OCI-LY1 (cell line): ENCODE results near the gene PROSER1.

Experiments used
- H2AFZ ChIP-seq: fragments of 200-600 bp; sonication (generic), shearing (Covaris generic); 2 replicates; pipeline ENCODE4 v1.6.0; 2014; ENCODE audit warnings: antibody characterized with exemption, mild to moderate bottlenecking, low read length
- H3F3A ChIP-seq: fragments of 200-600 bp; sonication (generic), shearing (Covaris generic); 2 replicates; pipeline ENCODE4 v1.6.0; 2014; ENCODE audit warnings: mild to moderate bottlenecking, antibody characterized with exemption, low read length, moderate library complexity; ENCODE audit not compliant: insufficient read depth
- H3K27ac ChIP-seq: fragments of 200-600 bp; sonication (generic); 2 replicates; pipeline ENCODE4 v1.5.1; 2014; ENCODE audit warnings: low read length, mixed run types, mild to moderate bottlenecking, low read depth; ENCODE audit not compliant: poor library complexity, severe bottlenecking
- H3K27me3 ChIP-seq: fragments of 200-600 bp; sonication (generic); 2 replicates; pipeline ENCODE4 v1.6.0; 2014; ENCODE audit warnings: antibody characterized with exemption, mild to moderate bottlenecking, low read length, moderate library complexity; ENCODE audit not compliant: insufficient read depth
- H3K36me3 ChIP-seq: fragments of 200-600 bp; sonication (generic); 2 replicates; pipeline ENCODE4 v1.6.1; 2014; ENCODE audit warnings: mild to moderate bottlenecking, antibody characterized with exemption, low read length, moderate library complexity, mixed read lengths; ENCODE audit not compliant: insufficient read depth
- H3K4me1 ChIP-seq: fragments of 200-600 bp; sonication (generic); 2 replicates; pipeline ENCODE4 v1.5.1; 2014; ENCODE audit warnings: mild to moderate bottlenecking, low read length, moderate library complexity; ENCODE audit not compliant: insufficient read depth, severe bottlenecking
- H3K4me2 ChIP-seq: fragments of 200-600 bp; sonication (generic), shearing (Covaris generic); 2 replicates; pipeline ENCODE4 v1.6.1; 2014; ENCODE audit warnings: low read length
- H3K4me3 ChIP-seq: fragments of 200-600 bp; sonication (generic); 2 replicates; pipeline ENCODE4 v1.5.1; 2014; ENCODE audit warnings: low read length, low read depth, mild to moderate bottlenecking, mixed read lengths; ENCODE audit not compliant: poor library complexity, severe bottlenecking
- H3K79me2 ChIP-seq: fragments of 200-600 bp; shearing (Covaris generic); 2 replicates; pipeline ENCODE4 v1.6.1; 2016; ENCODE audit warnings: mixed run types, low read length, mixed read lengths; ENCODE audit not compliant: insufficient read depth
- H3K9ac ChIP-seq: fragments of 200-600 bp; sonication (generic), shearing (Covaris generic); 2 replicates; pipeline ENCODE4 v1.6.1; 2014; ENCODE audit warnings: mild to moderate bottlenecking, low read length, mixed read lengths
- H3K9me2 ChIP-seq: fragments of 200-600 bp; sonication (generic), shearing (Covaris generic); 2 replicates; pipeline ENCODE4 v1.6.1; 2014; ENCODE audit warnings: low read depth, mild to moderate bottlenecking, low read length, mixed read lengths
- H3K9me3 ChIP-seq: fragments of 200-600 bp; shearing (Covaris generic); 2 replicates; pipeline ENCODE4 v1.6.1; 2014; ENCODE audit warnings: low read length, mixed read lengths
- H4K20me1 ChIP-seq: fragments of 200-600 bp; sonication (generic), shearing (Covaris generic); 2 replicates; pipeline ENCODE4 v1.6.0; 2016; ENCODE audit warnings: mild to moderate bottlenecking, low read length; ENCODE audit not compliant: insufficient read depth
- CTCF ChIP-seq: fragments of 200-600 bp; sonication (generic), shearing (Covaris generic); IDR thresholded peaks from 2 replicates; pipeline ENCODE4 v1.5.1; 2017; ENCODE audit warnings: mild to moderate bottlenecking, antibody characterized with exemption, low read length, moderate library complexity, mixed read lengths
- EZH2 ChIP-seq: fragments of 200-600 bp; sonication (generic), shearing (Covaris generic); IDR thresholded peaks from 2 replicates; pipeline ENCODE4 v1.8.0; 2017; ENCODE audit warnings: borderline replicate concordance, mixed run types, mild to moderate bottlenecking, antibody characterized with exemption, low read length, moderate library complexity, mixed read lengths

The PROSER1 gene

GRCh38 chr13:38965281-38965680, 72.6 kb downstream of the PROSER1 start:
- Histone ChIP-seq H3K9me2 (no peaks in the 10 kb centered on the region), H3K9me3 (no peaks in the 10 kb centered on the region), H2AFZ (no peak overlapping the region), H3K4me3 (no peak overlapping the region), H3K4me1 (no peaks in the 10 kb centered on the region), H4K20me1 (no peaks in the 10 kb centered on the region), H3K36me3 (no peaks in the 10 kb centered on the region), H3K9ac (no peak overlapping the region), H3F3A (no peaks in the 10 kb centered on the region), H3K4me2 (no peak overlapping the region), H3K79me2 (no peaks in the 10 kb centered on the region), H3K27ac (no peak overlapping the region), H3K27me3 (no peaks in the 10 kb centered on the region)
- TF ChIP-seq EZH2, result no peak
- TF ChIP-seq CTCF, result no peak

GRCh38 chr13:38960175-38960574, 77.7 kb downstream of the PROSER1 start:
- H3K36me3 ChIP-seq, result no peaks in the 10 kb centered on the region
- H3K4me1 ChIP-seq, result no peaks in the 10 kb centered on the region
- H3K9me3 ChIP-seq, result no peaks in the 10 kb centered on the region
- H3K9ac ChIP-seq, result no peak overlapping the region
- H3K27me3 ChIP-seq, result no peaks in the 10 kb centered on the region
- H3K4me3 ChIP-seq, result no peak overlapping the region
- no peak overlapping the region for H3K27ac ChIP-seq
- no peaks in the 10 kb centered on the region for H3F3A ChIP-seq
- TF ChIP-seq CTCF, result no peak
- TF ChIP-seq EZH2, result no peak
- no peak overlapping the region for H2AFZ ChIP-seq
- no peaks in the 10 kb centered on the region for H4K20me1 ChIP-seq
- no peak overlapping the region for H3K4me2 ChIP-seq
- no peaks in the 10 kb centered on the region for H3K9me2 ChIP-seq
- H3K79me2 ChIP-seq, result no peaks in the 10 kb centered on the region
